GM19035 (cell line): ENCODE measurements around the gene ERCC1.

Experiments
- ATAC-seq: cut with Tn5 transposase; IDR thresholded peaks from one replicate; pipeline ENCODE4 v1.9.1; 2021; ENCODE audit not compliant: unreplicated experiment

Gene ERCC1

DNA sequence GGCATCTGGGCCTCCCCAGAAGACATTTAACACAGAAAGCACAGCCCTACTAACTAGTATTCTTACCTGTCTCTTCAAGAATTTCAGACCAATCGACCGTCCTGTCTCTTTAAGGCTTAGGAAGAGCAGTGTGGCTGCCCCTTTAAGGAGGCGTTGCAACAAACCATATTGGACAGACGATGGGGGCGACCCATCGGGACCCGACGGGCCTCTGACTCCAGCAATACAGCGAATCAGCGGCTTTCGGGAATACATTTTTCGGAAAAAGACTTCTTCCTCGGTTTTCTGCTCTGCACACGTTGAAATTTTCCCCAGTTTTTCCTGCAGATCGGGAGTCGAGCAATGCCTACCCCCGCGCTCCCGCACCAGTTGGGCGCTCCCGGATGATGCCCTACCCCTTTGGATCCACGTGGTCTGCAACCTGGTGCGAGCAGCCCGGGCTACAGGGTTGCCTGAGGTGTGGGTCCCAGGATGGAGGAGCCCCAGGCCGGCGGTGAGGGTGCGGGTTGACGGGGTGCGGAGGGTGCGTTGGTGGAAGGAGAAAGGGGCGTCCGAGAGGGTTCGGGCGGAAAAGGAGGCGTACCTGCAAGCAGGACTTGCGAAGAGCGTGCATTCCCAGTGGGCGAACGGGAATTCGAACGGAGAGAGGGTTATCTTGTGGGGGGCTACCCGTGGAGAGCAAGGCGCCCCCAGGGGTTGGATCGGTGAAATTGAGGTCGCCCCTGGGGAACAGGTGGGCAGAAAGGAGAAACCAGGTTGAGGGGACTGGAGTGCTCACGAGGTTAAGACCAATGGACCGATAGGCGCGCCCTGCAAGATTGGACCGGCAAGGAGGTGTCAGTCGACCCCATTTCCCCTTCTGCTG lies 17.3 kb downstream of the ERCC1 start, which contains the start of gene POLR1G:
Gene POLR1G (plus strand): TSS at position 419 of the 865 bp plus-strand sequence. CDS start 53 bp downstream, at position 472.
- peak; percentile 83 for ATAC-seq

DNA sequence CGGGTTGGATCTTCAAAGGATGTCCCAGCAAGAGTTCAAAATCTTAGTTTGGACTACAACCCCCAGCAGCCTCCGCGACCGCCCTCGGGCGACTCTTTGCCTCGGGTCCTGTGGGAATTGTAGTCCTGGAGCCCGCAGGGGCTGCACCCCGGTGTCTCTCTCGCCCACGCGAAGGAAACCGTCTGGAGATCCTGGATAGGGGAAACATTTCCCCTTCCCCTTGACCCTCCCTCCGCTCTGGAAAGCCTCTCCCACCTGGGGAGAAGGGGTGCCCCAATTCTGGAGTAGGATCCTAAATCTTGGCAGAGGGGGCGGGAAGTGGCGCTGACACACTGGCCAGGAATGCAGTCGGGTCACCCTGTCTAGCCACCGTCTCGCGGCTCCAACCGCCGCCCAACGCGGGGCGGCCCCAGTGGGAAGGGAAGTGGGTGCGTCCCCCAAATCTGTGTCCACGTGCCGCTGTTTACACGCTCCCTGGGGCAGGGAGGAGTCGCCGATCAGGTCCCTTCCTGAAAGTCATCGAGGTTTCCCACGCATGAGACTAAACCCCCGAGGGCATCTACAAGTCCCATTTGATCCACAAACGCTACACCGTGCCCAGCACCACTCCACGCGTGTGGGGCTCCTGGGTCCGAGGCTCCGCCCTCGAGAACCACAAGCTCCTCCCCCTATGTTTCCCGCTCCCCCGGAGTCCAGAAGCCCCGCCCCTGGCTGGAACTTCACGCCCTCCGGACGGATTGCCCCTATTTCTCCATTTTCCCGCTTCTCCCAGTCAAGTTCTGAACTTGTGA lies 18.1 kb downstream of the ERCC1 start:
- ATAC-seq: peak; percentile 54

DNA sequence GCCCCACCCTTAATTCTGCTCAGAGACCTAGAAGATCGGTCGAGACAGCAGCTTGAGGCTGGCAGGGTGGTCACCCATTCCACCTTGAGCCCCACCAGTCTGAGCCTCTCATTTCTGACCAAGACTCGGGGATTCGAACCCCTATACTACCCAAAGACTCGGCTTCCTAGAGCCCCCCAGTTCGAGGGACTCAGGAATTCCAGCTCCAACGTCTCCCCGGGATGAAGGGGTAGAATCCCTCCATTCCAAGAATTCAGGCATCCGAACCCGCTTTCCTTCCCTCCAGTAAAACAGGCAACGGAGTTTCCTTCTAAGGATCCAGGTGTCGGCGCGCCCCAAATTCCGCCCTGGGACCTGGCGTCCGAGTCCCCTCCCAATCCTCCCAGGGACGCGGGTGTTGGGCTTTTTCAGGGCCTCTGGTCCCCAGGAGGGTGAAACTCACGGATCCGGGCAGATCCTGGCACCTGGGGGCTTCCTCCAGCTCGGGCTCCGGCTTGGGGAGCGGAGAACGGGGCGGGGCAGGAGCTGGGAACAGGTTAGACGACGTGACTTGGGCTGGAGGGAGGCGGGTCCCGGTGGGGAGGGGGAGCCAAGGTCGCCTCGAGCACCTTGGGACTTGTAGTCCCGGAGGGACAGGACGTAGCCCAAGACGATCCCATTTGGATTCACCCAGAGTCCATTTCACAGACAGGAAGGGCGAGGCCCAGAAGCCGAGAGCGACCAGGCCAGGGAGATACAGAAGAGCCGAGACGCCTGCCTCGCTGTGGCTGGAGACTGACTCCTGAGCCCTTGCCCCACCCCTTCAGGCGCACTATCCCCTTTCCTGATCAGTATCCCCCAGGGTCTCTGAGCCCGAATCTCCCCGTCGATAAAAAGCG lies 18.9 kb downstream of the ERCC1 start, which contains the start of gene PPP1R13L:
Gene PPP1R13L (minus strand): TSS at position 513 of the 878 bp plus-strand sequence. CDS start 6,751 bp downstream, outside the sequence.
- ATAC-seq: no peak

DNA sequence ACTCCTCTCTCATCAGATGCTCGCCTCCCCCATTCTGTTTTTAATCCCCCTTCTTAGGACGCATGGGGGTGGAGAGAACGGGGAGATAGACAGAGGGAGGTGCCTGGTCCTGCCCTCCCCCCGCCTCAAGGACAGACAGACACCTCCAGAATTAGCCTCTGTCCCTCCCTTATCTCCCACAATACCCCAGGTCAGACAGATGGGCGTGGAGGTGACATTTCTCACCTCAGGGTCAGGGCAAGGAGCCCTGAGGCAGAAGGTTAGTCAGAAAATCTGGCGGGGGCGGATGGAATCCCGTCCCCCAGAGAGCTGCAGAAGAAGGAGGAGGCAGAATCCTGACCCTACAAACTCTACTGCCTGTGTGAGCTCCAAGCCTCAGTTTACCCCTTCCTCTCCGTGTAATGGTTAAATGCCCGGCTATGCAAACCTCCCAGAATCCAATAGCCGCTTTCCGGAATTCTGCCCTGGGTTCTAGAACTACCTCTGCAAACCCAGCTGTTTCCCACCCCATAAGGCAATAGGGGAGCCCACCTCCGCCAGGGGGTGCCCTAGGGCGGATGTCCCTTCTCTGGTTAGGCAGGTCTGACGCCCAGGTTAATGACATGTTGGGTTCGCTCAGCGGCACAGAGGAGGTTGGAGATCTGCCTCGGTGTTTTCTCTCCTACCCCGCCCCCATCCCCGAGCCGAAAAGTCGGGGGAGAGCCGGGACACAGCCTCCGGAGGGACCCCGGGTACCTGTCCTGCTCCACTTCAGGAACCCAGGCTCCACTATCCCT lies 19.7 kb downstream of the ERCC1 start:
- no peak for ATAC-seq

DNA sequence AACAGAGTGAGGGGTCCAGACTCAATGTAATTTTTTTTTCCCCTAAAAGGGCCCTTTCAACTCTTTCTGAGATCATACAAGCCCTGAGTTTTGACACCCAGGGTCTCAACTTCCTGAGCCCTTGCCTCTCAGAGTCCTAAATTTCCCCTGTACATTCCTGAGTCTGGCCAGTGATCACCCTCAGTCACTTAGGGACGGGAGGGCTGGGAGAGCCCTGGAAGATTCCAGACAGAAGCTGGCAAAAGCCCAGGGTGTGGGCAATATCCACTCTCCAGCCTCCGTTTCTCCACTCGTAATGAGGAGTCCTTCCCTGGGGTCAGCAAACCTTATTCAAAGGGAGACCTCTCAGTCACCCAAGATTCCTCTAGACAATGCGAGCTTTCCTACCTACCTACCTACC lies 20.4 kb downstream of the ERCC1 start:
- no peak for ATAC-seq

DNA sequence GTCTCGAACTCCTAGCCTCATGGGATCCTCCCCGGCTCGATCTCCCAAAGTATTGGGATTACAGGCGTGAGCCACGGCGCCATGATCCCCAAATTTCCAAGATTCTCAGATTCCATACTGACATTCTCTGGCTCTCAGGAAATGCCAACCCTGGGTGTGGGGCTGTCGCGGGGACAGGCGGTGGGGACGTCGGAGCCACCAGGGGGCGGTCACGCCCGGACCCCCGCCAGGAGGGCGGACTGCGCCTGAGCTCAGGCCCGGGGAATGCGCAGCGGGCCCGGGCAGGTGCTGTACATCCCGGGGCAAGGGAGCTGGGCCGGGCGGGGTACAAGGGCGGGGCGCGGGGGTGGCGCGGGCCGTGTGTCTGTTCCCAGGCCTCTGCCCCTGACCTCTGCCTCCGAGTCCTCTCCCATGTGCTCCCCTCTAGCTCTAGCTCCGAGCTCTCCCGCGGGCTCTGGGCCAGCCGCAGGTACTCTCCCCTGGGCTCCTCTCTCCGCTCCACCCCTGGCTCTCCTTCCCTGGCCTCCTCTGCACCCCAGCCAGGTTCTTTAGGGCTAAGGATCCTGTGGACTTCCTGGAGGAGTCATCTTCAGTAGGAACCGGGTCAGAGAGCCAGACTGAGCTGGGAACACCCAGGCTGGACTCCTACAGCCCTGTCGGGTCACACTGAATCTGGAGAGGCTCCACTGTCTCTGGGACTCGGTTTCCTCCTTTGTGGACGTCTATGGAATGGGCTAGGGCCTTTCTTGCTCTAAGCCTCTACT lies 21.2 kb downstream of the ERCC1 start:
- ATAC-seq: no peak

DNA sequence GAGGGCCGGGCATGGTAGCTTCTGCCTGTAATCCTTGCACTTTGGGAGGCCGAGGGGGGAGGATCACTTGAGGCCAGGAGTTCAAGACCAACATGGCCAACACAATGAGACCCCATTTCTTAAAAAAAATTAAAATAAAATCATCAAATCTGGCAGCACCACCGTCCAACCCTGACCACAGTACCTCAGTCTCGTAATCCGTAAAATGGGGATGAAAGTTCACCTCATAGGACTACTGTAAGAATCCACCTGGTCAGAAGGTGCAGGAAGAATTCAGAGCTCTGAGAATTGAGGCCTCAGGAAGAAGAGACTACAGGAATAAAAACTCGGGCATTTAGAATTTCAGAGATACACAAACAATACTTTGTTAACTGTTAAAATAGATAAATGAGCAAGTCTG lies 21.9 kb downstream of the ERCC1 start:
- ATAC-seq: no peak

DNA sequence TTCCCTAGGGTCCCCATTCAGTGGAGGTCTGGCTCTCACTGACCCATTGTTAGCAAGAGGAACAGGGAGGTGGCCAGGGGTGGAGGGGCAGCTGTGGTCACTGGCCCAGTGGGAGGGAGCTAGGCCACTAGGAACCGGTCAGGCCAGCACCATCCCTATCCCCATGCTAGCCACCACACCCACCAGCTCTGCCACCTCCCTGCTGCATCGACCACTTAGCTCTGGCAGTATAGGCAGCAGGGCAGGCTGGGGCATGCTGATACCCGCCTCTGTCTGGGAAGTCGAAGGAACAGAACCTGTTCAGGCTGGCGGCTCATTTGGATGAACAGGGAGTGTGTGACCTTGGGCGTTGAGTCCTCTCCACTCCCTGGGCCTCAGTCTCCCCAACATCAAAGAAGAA lies 23.5 kb downstream of the ERCC1 start:
- ATAC-seq: no peak

DNA sequence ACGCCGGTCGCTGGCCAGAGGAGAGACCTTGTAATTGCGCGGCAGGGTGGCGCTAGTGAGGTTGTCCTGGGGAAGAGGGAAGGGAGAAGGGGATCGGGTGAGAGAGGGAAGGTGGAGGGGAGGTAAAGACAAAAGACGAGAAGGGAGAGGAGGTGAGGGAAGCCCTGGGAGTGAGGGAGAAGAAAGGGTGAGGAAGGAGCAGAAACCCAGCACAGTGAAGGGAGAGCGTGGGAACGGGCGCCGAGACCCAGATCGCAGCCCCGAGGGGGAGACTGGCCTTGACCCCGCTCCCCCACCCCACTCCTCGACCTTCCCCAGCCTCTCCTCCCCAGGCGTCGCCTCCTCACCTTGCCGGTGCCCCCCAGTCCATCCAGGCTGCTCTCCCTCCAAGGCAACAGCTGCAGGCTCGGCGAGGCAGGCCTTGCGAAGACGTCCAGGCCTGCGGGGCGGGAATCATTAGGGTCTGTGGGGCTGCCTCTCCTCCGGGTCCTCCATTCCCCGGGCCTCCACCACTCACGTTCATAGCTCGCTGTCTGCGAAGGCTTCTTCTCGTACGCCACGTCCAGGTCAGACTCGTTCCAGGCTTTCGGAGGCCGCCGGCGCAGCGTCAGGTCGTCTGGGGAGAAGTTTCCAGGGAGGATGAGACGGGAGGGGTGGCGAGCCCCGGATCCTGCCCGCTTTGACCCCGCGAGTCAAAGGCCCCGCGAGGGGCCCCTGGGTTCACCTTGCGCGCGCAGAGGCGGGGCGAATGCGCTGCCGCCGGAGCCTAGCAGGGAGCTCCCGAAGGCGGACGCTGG lies 27.7 kb downstream of the ERCC1 start:
- no peak for ATAC-seq

DNA sequence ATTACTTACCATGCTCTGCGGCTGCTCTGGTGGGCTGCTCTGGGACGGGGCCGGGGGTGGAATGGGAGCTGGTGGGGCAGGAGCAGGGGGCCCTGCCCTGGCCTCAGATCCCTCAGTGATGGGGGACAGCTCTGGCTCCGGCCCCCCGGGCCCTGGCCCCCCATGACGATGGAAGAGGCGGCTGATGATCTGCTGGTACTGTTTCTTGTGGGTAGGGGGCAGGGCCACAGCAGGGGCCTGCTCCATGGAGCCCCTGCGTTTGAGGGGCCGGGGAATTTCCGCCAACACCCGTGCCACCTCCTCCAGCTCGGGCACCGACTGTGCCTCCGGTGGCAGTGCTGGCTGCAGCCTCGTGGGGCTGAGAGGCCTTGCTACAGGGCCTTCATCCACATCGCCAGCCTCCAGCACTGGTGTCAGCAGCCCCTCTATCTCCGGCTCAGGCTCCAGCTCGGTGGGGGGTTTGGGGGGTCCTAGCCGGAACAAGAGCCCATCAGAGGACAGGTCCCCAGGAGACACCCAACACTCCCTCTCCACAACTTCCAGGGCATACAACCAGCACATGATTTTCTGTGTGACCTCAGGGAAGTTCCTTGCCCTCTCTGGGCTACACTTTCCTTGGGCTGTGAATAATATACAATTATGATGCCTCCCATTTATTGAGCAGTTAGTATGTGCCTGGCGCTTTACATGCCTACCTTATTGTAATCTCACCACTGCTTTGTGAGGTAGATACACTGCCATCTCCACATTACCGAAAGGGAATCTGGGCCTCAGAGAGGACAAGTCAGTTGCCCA lies 31.6 kb downstream of the ERCC1 start:
- ATAC-seq: no peak

DNA sequence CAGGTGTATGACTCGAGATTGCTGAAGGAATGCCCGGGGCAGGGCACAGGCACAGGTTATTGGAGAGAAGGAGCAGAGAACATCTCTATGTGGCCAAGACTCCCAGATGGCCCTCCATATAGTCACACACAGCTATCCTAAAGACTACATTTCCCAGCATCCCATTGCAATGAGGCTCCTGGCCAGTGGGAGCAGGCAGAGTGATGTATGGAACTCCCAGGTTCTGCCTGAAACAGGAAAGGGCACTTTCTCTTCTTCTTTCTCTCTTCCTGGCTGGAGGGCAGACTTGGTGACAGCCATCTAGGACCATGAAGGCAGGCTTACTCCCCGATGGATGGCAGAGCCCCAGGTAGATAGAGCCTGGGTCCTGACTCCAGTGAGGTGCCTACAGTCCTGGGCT lies 32.4 kb downstream of the ERCC1 start:
- no peak for ATAC-seq

DNA sequence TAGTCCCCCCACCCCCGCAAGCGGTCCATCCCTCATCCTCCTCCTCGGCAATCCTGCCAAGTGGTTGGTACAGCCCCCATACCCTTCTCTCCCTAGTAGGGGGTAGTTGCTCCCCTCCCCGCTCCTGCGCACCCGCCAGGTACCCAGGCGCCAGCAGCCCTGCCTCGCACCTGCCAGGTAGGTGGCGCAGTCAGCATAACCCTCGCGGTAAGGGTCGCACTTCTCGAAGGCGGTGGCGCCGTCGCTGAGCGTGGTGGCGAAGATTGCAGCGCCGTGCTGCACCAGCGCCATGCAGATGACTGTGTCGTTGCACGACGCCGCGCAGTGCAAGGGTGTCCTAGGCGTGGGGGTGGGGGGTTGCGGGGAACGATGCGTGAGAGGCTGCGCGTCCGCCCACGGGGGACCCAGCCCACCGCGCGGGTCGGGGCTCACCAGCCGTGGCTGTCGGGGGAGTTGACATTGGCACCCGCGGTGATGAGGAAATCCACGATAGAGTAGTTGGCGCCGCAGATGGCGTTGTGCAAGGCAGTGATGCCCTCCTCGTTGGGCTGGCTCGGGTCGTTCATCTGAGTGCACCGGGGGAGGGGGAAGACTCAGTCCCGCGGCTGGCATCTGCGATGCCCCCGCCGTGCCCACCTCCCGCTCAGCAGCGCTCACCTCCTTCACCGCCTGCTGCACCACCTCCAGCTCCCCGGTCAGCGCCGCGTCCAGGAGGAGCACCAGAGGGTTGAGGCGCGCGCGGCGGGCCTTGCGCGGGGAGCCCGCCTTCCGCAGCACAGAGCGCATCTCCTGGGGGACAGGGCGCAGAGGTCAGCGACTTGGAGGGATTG lies 38.1 kb downstream of the ERCC1 start:
- no peak for ATAC-seq

DNA sequence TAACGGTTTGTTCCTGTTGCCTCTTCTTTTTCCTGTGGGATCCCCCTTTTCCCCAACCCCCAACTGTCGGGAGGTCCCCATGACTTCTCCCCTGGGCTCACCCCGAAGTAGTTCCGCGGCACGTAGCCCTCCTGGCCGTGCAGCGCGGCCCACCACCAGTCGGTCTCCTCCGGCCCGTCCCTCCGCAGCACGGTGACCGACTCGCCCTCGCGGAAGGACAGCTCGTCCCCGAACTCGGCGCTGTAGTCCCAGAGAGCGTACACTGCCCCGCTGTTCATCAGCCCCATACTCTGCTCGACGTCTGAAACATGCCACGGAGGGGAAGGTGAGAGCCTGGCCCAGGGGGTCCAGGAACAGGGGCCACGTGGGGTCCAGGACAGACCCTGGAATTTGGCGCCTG lies 41.3 kb downstream of the ERCC1 start:
- no peak for ATAC-seq

DNA sequence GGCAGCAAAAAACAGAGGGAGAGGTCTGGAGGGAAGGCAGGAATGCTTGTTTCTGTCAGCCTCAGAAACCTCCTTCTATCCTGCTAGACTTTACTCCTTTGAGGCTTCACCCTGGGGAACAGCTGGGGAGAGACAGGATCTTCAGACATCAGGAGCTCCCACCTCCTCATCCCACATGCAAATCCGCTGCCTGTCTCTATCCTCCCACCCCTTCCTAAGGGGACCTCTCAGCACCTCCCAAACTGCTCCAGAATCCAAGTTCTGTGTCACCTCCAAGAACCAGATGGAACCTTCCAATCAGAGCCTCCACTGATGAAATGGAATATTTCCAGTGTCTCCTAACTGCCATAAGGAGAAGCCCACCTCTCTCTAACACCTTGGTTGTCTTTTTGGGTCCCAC lies 43.6 kb downstream of the ERCC1 start:
- ATAC-seq: no peak

DNA sequence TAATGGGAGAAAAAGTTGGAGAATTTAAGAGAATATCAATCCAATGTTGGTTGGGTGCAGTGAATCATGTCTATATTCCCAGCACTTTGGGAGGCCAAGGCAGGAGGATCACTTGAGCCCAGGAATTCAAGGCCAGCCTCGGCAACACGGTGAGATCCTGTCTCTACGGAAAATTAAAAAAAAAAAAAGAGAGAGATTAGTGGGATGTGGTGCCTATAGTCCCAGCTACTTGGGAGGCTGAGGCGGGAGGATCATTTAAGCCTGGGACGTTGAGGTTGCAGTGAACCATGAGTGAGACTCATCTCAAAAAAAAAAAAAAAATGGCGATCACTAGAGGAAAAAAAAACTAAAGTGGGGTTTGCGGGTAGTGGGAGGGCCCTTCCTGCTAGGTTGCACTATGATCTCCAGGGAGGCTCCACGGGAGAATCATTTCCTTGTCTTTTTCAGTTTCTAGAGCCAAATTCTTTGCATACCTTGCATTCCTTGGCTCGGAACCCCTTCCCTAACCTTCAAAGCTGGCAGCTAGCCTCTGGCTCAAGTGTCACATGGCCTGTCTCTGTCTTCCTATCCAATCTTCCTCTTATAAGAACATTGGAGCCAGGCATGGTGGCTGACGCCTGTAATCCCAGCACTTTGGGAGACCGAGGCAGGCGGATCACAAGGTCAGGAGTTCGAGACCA lies 47.5 kb downstream of the ERCC1 start:
- ATAC-seq: no peak

DNA sequence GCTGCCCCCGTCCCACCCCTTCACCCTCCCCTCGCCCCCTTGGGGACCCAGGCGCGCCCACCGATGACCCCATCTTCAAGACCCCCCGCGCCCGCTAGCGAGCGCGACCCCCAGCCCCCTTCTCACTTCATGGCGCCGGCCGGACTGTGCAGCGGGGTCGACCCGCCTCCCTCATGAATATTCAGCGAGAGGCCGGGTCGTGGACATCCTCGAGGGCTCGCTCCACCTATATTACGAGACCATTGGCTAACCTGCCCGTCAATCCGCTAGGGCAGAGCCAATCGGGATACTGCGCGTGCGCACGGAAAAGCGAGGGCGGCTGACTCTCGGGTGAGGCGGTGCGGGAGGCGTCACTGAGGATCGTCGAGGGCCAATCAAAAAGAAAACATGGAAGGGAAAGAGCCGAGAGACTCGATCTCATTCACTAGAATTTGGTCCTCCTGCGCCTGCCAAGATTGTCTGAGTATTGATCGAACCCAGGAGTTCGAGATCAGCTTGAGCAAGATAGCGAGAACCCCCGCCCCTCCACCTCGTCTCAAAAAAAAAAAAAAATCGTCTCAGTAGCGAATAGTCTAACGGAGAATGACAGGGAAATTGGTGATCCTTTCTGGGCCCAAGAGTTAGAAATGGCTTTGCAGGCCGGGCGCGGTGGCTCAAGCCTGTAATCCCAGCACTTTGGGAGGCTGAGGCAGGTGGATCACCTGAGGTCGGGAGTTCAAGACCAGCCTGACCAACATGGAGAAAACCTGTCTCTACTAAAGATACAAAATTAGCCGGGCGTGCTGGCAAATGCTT lies 53.1 kb downstream of the ERCC1 start, which contains the start of gene ERCC2:
Gene ERCC2 (minus strand): TSS at position 164 of the 795 bp plus-strand sequence. CDS start 33 bp downstream, at position 131.
- ATAC-seq: peak; percentile 97
